ENCODE data around the gene PLAAT5. TPM values are rescaled to one million over a fixed set of nuclear protein-coding genes. Genes with fewer than 3 reads are reported as not detected.

The PLAAT5 gene
- total RNA-seq, 1 experiment from 2014 or later, result not detected

GRCh38 chr11:63417174-63417852 is 73.7 kb downstream of the PLAAT5 start:
- Histone ChIP-seq H3K4me1 (ENCODE audit: control insufficient read depth in 1 of 2, insufficient read depth in 2 of 2, low read length in 2 of 2) (no peaks in the 10 kb centered on the region), H2AFZ (ENCODE audit: low read depth, low read length, poor library complexity, severe bottlenecking) (no peak overlapping the region), H3K9me2 (ENCODE audit: insufficient read depth) (no peaks in the 10 kb centered on the region), H3K27me3 (ENCODE audit: insufficient read depth, low read length) (no peaks in the 10 kb centered on the region; the same call in 1 of the 2 replicates), H3K79me2 (ENCODE audit: insufficient read depth, low read length) (no peaks in the 10 kb centered on the region), H3K4me2 (ENCODE audit: low read length) (no peak overlapping the region), H3K4me3 (replicated peaks in 1 of 2; ENCODE audit: low read depth in 1 of 2, low read length in 2 of 2) (no peak overlapping the region), H3K9me3 (ENCODE audit: control insufficient read depth in 1 of 2, insufficient read depth in 1 of 2, low read depth in 1 of 2, low read length in 2 of 2) (no peaks in the 10 kb centered on the region), H4K20me1 (ENCODE audit: insufficient read depth) (no peaks in the 10 kb centered on the region), H3K9ac (ENCODE audit: low read length) (no peak overlapping the region), H3K36me3 (ENCODE audit: control insufficient read depth in 1 of 2, insufficient read depth in 2 of 2, low read length in 2 of 2) (no peaks in the 10 kb centered on the region), H3K27ac (ENCODE audit: low read depth, low read length) (no peak overlapping the region)
- ChIA-PET CTCF (no interaction called here), POLR2A (no interaction called here), RAD21 (ENCODE audit: low non-redundant PET in 1 of 2, low total read pairs in 2 of 2, uncharacterized antibody in 2 of 2, unreplicated experiment in 2 of 2) (no interaction called here)
- no peak for ATAC-seq
- intact Hi-C loops (cut with micrococcal nuclease), result no loop called here
- no peak for DNase-seq (ENCODE audit: low read depth, low spot score)
- BruUV-seq (replicated peaks), result no TSS peak
- TF ChIP-seq POLR2AphosphoS5 (IDR thresholded peaks at IDR 0.05; ENCODE audit: low read depth, low read length) (no peak), EZH2phosphoT487 (IDR thresholded peaks at IDR 0.05; ENCODE audit: borderline replicate concordance) (no peak), FOSL1 (IDR thresholded peaks at IDR 0.05; ENCODE audit: low read depth) (no peak), EZH2 (IDR thresholded peaks at IDR 0.05) (no peak), ATF3 (IDR thresholded peaks at IDR 0.05) (no peak), SIN3A (IDR thresholded peaks at IDR 0.05; ENCODE audit: low read depth) (no peak), SRF (IDR thresholded peaks at IDR 0.05; ENCODE audit: low read depth) (no peak), TCF7L2 (IDR thresholded peaks at IDR 0.05; ENCODE audit: borderline replicate concordance, extremely low read depth, insufficient read depth, insufficient read length) (no peak), REST (IDR thresholded peaks at IDR 0.05; ENCODE audit: low read depth) (no peak), ZNF274 (IDR thresholded peaks at IDR 0.05; ENCODE audit: low read depth, low read length) (no peak), YY1 (IDR thresholded peaks at IDR 0.05; ENCODE audit: extremely low read depth, insufficient replicate concordance, low read depth, low read length) (no peak), EGR1 (IDR thresholded peaks at IDR 0.05; ENCODE audit: low read depth) (no peak), ELF1 (IDR thresholded peaks at IDR 0.05; ENCODE audit: borderline replicate concordance, low read depth) (no peak), POLR2A (IDR thresholded peaks at IDR 0.05; ENCODE audit: borderline replicate concordance, extremely low read depth, insufficient read depth, insufficient read length) (no peak), MAX (IDR thresholded peaks at IDR 0.05) (no peak)

Other genes with a start within 250 kb of the PLAAT5 start
- gene SLC22A25, start 247.6 kb downstream of the PLAAT5 start, total RNA-seq (2021; ENCODE audit: unreplicated experiment), result not detected
- gene SLC22A9, start 121.4 kb downstream of the PLAAT5 start, total RNA-seq (2021; ENCODE audit: unreplicated experiment), result not detected
- not detected for gene LGALS12, start 14.9 kb upstream of the PLAAT5 start, total RNA-seq (2021; ENCODE audit: unreplicated experiment)
- gene PLAAT4, start 45.6 kb upstream of the PLAAT5 start, total RNA-seq (2021; ENCODE audit: unreplicated experiment), result 0.52 TPM
- gene PLAAT2, start 72.2 kb upstream of the PLAAT5 start, total RNA-seq (2021; ENCODE audit: unreplicated experiment), result not detected
- gene PLAAT3, start 123.3 kb upstream of the PLAAT5 start, total RNA-seq (2021; ENCODE audit: unreplicated experiment), result 31.1 TPM
- 32.3 TPM for gene ATL3, start 180.2 kb upstream of the PLAAT5 start, total RNA-seq (2021; ENCODE audit: unreplicated experiment)
- 95.0 TPM for gene RTN3, start 190.3 kb upstream of the PLAAT5 start, total RNA-seq (2021; ENCODE audit: unreplicated experiment)

All from HCT116 (cell line).